ENCODE measurements around the gene MYL12B. TPM values are rescaled to one million over a fixed set of nuclear protein-coding genes. Genes with fewer than 3 reads are reported as not detected.

Gene MYL12B
- polyA plus RNA-seq, 2 of the 4 experiments (the other 2 are of a cell fraction): 419 to 498 TPM

GRCh38 chr18:3268306-3268705 is 6.4 kb downstream of the MYL12B start:
- no peak overlapping the region for H3K4me3 ChIP-seq
- TF ChIP-seq E2F6 (IDR thresholded peaks at IDR 0.05; ENCODE audit: borderline replicate concordance, low read depth): no peak
- TF ChIP-seq CTCF (IDR thresholded peaks at IDR 0.05): no peak
- TF ChIP-seq HEYL (CRISPR knock-in tag; IDR thresholded peaks at IDR 0.05): no peak
- no peak for TF ChIP-seq ZFP36 (IDR thresholded peaks at IDR 0.05; ENCODE audit: borderline replicate concordance, partially characterized antibody)
- TF ChIP-seq RCOR1 (IDR thresholded peaks at IDR 0.05; ENCODE audit: low read depth, low read length): no peak

GRCh38 chr18:3269241-3269913 is 7.4 kb downstream of the MYL12B start:
- peak overlapping the region; percentile 46 for H3K4me2 ChIP-seq
- H3K9me3 ChIP-seq: no peaks in the 10 kb centered on the region
- CTCF ChIA-PET: no interaction called here
- ATAC-seq: peak in 1 of 2 experiments; percentile 46; a peak in 2 of 6 replicates
- TF ChIP-seq CHD4 (IDR thresholded peaks at IDR 0.05; ENCODE audit: borderline replicate concordance) (no peak), CBX8 (IDR thresholded peaks at IDR 0.05) (no peak), PHF8 (IDR thresholded peaks at IDR 0.05; ENCODE audit: borderline replicate concordance, low read depth) (no peak), NR3C1 (IDR thresholded peaks at IDR 0.05) (no peak), POLR2A (IDR thresholded peaks at IDR 0.05; ENCODE audit: low read length) (no peak), TP53 (CRISPR knock-in tag; IDR thresholded peaks at IDR 0.05) (no peak), ELK1 (IDR thresholded peaks at IDR 0.05; ENCODE audit: low read depth, low read length) (no peak), BCL3 (IDR thresholded peaks at IDR 0.05) (no peak), HMGXB4 (CRISPR knock-in tag; IDR thresholded peaks at IDR 0.05; ENCODE audit: borderline replicate concordance) (no peak), BHLHE40 (IDR thresholded peaks at IDR 0.05; ENCODE audit: low read depth, low read length) (no peak), SREBF2 (IDR thresholded peaks at IDR 0.05) (no peak), FOXS1 (CRISPR knock-in tag; IDR thresholded peaks at IDR 0.05) (no peak), CBX2 (IDR thresholded peaks at IDR 0.05; ENCODE audit: borderline replicate concordance, low read depth) (no peak), ESRRA (IDR thresholded peaks at IDR 0.05; ENCODE audit: borderline replicate concordance, low read length) (no peak), E2F6 (IDR thresholded peaks at IDR 0.05; ENCODE audit: borderline replicate concordance, low read depth) (no peak), NFE2L2 (conservative IDR thresholded peaks at IDR 0.05; ENCODE audit: low read length) (no peak)
- POLR2A ChIA-PET: no interaction called here
- 84% methylated on average over 4 of the region's 4 CpGs for WGBS (ENCODE audit: missing lambda C conversion rate)
- no peak for DNase-seq (ENCODE audit: low read depth in 1 of 2, low spot score in 1 of 2)
- peak overlapping the region in 1 of 2 experiments; percentile 15; a peak in 1 of 6 replicates for H3K27ac ChIP-seq
- no peak for FAIRE-seq
- no peak overlapping the region for H3K4me3 ChIP-seq
- H3K4me1 ChIP-seq: peaks cover 57% of the 10 kb centered on the region

More at GRCh38 chr18:3268306-3268705, 6.4 kb downstream of the MYL12B start:
- ATAC-seq (no peak), DNase-seq (ENCODE audit: low read depth in 1 of 2, low spot score in 1 of 2) (no peak), FAIRE-seq (no peak)
- peaks cover 63% of the 10 kb centered on the region for H3K4me1 ChIP-seq
- H3K27ac ChIP-seq: no peak overlapping the region
- H3K9me3 ChIP-seq: no peaks in the 10 kb centered on the region
- H3K4me2 ChIP-seq: peak overlapping the region; percentile 46
- ChIA-PET CTCF (no interaction called here), POLR2A (no interaction called here)
